NCI-H345 treated with DMSO at 0.1 percent for 48 hours (cell line): ENCODE measurements around the gene TENT4A.
A peak's percentile ranks its signal among the peaks of the same experiment; 100 is the strongest.

ENCODE experiments used
- DNase-seq: peaks from one replicate; lab custom pipeline; 2025; ENCODE audit not compliant: unreplicated experiment; lab: John Stamatoyannopoulos, UW

The TENT4A gene

GRCh38 chr5:6791031-6791430 lies 77.8 kb downstream of the TENT4A start:
- DNase-seq: peak; percentile 24

DNA sequence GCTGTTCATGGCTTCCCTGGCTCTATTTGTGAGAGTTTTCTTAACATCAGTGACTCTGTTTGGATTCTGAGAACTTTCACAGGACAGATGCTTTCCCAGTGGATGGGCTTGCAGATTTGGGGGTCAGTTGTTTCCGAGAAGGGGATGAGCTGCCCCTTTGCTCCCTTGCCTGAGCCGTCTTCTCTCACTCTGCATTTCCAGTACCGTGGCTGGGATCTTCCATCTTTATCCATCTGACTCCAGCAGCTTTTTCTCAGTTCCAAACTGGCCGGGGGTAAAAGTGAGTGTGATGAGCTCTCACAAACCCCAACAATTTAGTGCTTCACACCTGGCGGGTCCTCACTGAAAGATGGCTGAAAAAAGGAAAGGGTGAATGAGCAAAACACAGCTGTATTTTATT lies 79.1 kb downstream of the TENT4A start:
- DNase-seq: no peak

DNA sequence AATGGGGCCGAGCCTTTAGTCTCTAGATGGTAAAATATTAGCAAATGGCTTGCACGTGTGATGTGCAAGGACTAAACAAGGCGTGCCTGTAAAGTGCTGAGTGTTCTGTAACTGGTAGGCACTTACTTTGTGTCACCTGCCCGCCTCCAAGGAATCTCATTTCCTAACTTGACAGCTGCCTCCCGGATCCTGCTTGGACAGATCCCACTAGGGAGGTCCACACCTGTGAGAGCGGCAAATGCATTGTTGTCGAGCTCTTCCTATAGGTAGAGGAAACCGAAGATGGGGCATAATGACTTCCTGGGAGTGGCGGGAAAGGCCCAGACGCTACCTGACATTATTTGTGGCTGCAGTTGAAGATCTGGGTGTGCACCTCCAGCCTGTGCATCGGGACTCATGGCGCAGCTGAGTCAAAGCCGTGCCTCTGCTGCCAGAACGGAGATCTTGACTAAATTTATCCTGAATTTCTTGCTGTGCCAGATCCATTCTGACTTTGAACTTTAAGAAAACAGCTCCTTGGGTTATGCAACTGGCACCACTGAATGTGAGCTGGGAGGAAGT lies 79.8 kb downstream of the TENT4A start:
- DNase-seq: no peak

DNA sequence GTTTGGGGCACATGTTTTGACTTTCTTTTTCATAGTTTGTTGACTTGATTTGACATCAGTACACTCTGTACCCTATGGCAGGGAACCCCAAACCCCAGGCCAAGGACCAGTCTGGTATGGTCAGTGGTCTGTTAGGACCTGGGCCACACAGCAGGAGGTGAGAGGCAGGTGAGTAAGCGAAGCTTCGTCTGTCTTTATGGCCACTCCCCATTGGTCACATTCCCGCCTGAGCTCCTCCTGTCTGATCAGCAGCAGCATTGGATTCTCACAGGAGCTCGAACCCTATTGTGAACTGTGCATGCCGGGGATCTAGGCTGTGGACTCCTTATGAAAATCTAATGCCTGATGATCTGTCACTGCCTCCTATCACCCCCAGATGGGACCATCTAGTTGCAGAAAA lies 88.0 kb downstream of the TENT4A start:
- no peak for DNase-seq

GRCh38 chr5:6803981-6804550 lies 90.8 kb downstream of the TENT4A start:
- DNase-seq: no peak

DNA sequence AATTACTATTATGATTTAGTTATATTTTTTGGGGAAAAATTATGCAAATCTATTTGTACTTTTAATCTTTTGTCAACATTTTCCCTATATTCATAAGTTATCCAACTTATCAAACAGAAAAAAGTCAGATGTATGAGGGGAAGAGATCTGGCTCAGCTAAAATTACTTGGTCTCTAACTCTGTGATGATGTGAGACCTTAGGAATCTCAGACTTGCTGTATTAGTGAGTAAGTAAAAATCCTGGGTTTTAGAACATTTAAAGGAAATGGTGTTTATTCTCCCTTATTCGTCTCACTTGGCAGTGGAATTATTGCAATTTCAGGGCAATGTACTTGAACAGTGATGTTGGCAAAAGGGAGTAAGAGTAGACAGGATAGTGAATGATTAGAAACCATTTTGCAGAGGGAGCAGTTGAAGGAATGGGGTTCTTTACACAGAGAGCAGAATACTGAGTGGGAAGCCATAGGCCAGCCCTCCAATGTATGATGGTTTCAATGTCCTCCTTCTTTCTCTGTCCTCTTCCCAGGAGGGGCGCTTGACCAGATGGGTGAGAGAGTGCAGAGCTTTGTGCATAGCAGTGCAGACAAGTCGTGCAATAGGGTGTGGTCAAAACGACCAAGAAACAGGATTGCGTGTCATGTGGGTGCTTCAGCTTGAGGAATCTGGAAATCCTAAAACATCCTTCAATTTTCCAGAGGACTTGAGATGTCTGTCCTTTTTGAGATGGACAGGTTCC lies 91.7 kb downstream of the TENT4A start:
- DNase-seq: no peak

GRCh38 chr5:6805841-6806240 lies 92.6 kb downstream of the TENT4A start:
- no peak for DNase-seq
